Thoracic aorta (tissue), 2 donors: ENCODE measurements around the gene BICDL1. TPM values are rescaled to one million over a fixed set of nuclear protein-coding genes. Genes with fewer than 3 reads are reported as not detected.

Source experiments
- ATAC-seq: fragments of 150-250 bp; one replicate; pipeline ENCODE4 v1.8.0; 2017; ENCODE audit warnings: low read depth; ENCODE audit not compliant: insufficient number of reproducible peaks, low FRiP score
- DNase-seq: peaks from one replicate; pipeline ENCODE4 v3.0.0-alpha.2; 2020; ENCODE audit warnings: low spot score
- H3K27ac ChIP-seq, 2 donors: fragments of 200-600 bp; sonication (generic); 1 replicate in 1 of 2; 2 replicates in 1 of 2; pipeline ENCODE4 v1.5.1; 2016; ENCODE audit warnings: mild to moderate bottlenecking in 2 of 2, moderate library complexity in 2 of 2
- H3K27me3 ChIP-seq: fragments of 200-600 bp; sonication (generic); replicated peaks from 2 replicates; pipeline ENCODE4 v1.6.0; 2016; ENCODE audit warnings: mild to moderate bottlenecking; ENCODE audit not compliant: insufficient read depth
- H3K36me3 ChIP-seq: fragments of 200-600 bp; sonication (generic); one replicate; pipeline ENCODE4 v1.5.1; 2016
- H3K4me1 ChIP-seq, 2 donors: fragments of 200-600 bp; sonication (generic); 1 replicate in 1 of 2; 2 replicates in 1 of 2; pipeline versions ENCODE4 v1.5.1 to v1.6.0; 2016; ENCODE audit warnings: low read depth in 2 of 2, mild to moderate bottlenecking in 1 of 2; ENCODE audit not compliant: control insufficient read depth in 1 of 2
- H3K4me3 ChIP-seq: fragments of 200-600 bp; sonication (generic); 2 replicates; pipeline ENCODE4 v1.5.1; 2016; ENCODE audit warnings: mild to moderate bottlenecking
- H3K9me3 ChIP-seq: fragments of 200-600 bp; sonication (generic); 2 replicates; pipeline ENCODE4 v1.5.1; 2016
- total RNA-seq, 2 donors: library from RNA; depleted of rRNA; stranded (reverse); fragments of >200 nt; gene quantifications; one replicate each; pipeline versions ENCODE4 v1.1.0 to v1.2.3, GENCODE V29; 2016
- TF ChIP-seq, protein P1 (sequence below): fragments of 200-600 bp; sonication (generic); IDR thresholded peaks from one replicate; pipeline ENCODE4 v1.5.1; 2019; ENCODE audit warnings: antibody characterized with exemption

Gene BICDL1
- total RNA-seq, 2 donors from 2014 or later, result 0.68 to 4.4 TPM

DNA sequence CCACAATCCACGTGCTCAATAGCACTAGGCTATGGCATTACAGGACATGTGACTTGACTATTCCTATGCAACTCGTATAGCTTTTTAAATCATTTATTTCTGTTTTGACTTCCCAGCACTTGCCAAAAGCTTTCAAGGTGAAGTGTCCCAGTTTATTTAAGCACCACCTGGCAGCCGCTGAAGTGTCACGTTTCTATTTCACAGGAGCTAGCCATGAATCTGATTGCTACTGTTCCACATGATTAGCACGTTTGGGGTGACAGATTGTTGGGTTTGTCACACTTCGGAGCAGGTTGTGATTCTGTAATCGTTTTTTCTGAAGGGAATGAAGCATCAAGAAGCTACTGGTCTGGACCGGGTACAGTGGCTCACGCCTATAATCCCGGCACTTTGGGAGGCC is 39.9 kb upstream of the BICDL1 start:
- Histone ChIP-seq H3K27me3 (no peaks in the 10 kb centered on the region), H3K4me3 (no peak overlapping the region), H3K27ac (no peak overlapping the region), H3K9me3 (no peaks in the 10 kb centered on the region), H3K4me1 (no peaks in the 10 kb centered on the region), H3K36me3 (no peaks in the 10 kb centered on the region)
- TF ChIP-seq, protein P1, sequence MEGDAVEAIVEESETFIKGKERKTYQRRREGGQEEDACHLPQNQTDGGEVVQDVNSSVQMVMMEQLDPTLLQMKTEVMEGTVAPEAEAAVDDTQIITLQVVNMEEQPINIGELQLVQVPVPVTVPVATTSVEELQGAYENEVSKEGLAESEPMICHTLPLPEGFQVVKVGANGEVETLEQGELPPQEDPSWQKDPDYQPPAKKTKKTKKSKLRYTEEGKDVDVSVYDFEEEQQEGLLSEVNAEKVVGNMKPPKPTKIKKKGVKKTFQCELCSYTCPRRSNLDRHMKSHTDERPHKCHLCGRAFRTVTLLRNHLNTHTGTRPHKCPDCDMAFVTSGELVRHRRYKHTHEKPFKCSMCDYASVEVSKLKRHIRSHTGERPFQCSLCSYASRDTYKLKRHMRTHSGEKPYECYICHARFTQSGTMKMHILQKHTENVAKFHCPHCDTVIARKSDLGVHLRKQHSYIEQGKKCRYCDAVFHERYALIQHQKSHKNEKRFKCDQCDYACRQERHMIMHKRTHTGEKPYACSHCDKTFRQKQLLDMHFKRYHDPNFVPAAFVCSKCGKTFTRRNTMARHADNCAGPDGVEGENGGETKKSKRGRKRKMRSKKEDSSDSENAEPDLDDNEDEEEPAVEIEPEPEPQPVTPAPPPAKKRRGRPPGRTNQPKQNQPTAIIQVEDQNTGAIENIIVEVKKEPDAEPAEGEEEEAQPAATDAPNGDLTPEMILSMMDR, result no peak
- ATAC-seq (no peak), DNase-seq (no peak)

DNA sequence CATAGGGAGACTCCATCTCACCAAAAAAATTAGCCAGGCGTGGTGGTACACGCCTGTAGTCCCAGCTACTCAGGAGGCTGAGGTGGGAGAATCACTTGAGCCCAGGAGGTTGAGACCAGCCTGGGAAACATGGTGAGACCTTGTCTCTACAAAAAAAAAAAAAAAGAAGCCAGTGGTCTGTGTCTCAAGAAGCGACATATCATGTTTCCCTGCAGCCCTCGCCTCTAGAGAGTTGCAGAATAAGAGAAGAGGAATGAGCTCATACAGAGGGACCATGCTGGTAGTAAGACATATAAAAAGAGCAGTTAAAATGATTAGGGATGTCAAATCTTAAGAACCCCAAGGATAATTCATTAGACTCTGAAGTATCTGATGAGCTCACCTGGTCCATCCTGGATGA is 39.4 kb upstream of the BICDL1 start:
- no peaks in the 10 kb centered on the region for H3K36me3 ChIP-seq
- no peak overlapping the region for H3K4me3 ChIP-seq
- DNase-seq (no peak), ATAC-seq (no peak)
- TF ChIP-seq, protein P1, result no peak
- no peaks in the 10 kb centered on the region for H3K4me1 ChIP-seq
- H3K9me3 ChIP-seq, result no peaks in the 10 kb centered on the region
- no peak overlapping the region for H3K27ac ChIP-seq
- H3K27me3 ChIP-seq, result no peaks in the 10 kb centered on the region

DNA sequence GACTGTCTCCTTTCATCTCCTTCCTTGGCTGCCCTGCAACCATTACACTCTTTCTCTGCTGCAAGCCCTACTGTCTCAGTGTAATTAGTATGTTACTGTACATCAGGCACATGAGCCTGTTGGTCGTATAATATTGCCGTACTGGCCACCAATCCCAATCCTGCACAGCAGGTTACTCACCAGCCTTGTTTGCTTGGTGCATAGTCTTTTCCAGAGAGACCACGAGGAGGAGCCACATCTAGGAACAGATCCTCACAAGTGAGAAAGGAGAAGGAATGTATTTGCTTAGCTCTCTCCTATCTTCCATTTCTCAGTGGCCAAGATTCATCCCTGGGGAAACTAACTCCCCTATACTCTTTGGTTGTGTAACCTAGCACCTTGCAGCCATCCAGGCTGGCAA is 33.0 kb upstream of the BICDL1 start:
- Histone ChIP-seq H3K27me3 (no peaks in the 10 kb centered on the region), H3K4me3 (no peak overlapping the region), H3K36me3 (no peaks in the 10 kb centered on the region), H3K9me3 (peaks cover 22% of the 10 kb centered on the region), H3K4me1 (no peaks in the 10 kb centered on the region), H3K27ac (no peak overlapping the region)
- TF ChIP-seq, protein P1, result no peak
- ATAC-seq (no peak), DNase-seq (no peak)

DNA sequence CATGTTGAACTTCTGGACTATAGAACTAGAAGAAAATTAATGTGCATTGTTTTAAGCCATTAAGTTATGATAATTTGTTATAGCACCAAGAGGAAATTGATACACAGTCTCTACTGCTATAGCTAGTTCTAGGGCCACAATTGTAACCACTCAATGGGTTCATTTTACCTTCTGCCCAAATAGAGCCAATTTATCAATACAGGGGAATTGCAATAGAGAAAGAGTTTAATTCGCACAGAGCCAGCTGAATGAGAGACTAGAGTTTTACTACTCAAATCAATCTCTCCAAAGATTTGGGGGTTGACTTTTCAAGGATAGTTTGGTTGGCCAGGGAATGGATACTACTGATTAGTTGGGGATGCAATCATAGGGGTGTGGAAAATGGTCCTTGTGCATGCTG is 31.9 kb upstream of the BICDL1 start:
- peaks cover 22% of the 10 kb centered on the region for H3K9me3 ChIP-seq
- no peaks in the 10 kb centered on the region for H3K27me3 ChIP-seq
- TF ChIP-seq, protein P1, result no peak
- H3K36me3 ChIP-seq, result no peaks in the 10 kb centered on the region
- no peak overlapping the region for H3K27ac ChIP-seq
- H3K4me1 ChIP-seq, result no peaks in the 10 kb centered on the region
- H3K4me3 ChIP-seq, result no peak overlapping the region
- ATAC-seq, result no peak
- no peak for DNase-seq

DNA sequence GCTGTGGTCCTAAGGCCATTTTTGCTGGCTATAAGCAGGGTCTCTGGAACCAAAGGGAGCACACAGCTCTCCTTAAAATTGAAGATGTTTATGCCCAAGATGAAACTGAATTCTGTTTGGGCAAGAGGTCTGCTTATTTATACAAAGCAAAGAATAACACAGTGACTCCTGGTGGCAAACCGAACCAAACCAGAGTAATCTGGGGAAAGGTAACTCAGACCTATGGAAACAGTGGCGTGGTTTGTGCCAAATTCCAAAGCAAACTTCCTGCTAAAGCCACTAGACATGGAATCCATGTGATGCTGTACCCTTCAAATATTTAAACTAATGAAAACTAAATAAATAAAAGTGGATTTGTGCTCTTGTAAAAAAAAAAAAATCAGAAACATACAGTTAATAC is 29.6 kb upstream of the BICDL1 start:
- Histone ChIP-seq H3K36me3 (no peaks in the 10 kb centered on the region), H3K4me3 (no peak overlapping the region), H3K4me1 (no peaks in the 10 kb centered on the region), H3K9me3 (peaks cover 22% of the 10 kb centered on the region), H3K27me3 (no peaks in the 10 kb centered on the region), H3K27ac (no peak overlapping the region)
- DNase-seq (no peak), ATAC-seq (no peak)
- TF ChIP-seq, protein P1, result no peak
